B cell (primary cell): Measurements from ENCODE around the gene SPINK1.

Source experiments
- EZH2 ChIP-seq: IDR thresholded peaks from 2 replicates; pipeline ENCODE4 v1.6.1; 2012; ENCODE audit warnings: borderline replicate concordance, low read depth, mild to moderate bottlenecking, moderate library complexity, low read length; ENCODE audit not compliant: insufficient read depth, poor library complexity, severe bottlenecking
- TF ChIP-seq, protein P1 (sequence below): fragments of 200-600 bp; IDR thresholded peaks from one replicate; pipeline ENCODE4 v1.8.0; 2022; ENCODE audit warnings: antibody characterized with exemption, mild to moderate bottlenecking

DNA sequence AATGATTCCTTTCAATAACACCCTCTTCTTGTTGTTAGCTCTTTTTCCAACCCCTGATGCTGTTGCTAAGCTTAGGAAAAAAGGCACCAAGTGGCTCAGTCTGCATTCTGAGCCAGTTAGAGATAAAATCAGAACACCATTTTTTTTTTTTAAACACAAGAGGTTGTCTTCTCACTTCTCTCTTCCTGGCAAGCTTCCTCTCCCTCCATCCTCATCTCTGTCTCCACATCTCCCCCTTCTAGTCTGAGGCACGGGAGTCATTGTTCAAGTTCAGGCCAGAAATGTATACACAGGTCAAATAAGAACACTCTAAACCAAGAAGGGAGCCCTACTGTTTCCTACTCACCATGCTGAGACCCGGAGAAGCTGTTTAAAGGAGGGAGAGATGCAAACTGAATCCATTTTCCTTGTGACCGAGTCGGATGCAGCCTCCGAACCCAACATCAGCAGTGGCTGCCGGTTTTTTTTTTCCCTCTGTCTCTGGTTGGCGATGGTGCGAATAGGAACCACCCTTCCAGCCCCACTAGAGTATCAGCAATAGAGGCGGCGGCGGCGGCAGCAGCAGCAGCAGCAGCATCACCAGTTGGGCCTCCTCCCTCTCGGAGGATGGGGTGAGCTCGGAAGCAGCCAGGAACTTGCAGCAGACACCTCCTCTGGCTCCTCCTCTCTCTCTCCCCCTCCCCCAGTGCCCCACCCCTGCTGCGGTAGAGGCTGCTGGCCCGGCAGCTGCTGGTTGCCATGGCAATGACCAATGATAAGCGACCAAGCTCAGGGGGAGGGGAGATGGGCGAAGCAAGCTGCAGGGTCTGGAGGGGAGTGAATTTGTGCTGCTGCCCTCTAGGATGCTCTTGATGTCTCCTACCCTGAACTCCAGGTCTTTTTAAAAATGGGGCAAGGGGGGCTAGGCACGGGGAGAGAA lies 49.1 kb downstream of the SPINK1 start, which contains the start of gene JAKMIP2:
- TF ChIP-seq, protein P1, sequence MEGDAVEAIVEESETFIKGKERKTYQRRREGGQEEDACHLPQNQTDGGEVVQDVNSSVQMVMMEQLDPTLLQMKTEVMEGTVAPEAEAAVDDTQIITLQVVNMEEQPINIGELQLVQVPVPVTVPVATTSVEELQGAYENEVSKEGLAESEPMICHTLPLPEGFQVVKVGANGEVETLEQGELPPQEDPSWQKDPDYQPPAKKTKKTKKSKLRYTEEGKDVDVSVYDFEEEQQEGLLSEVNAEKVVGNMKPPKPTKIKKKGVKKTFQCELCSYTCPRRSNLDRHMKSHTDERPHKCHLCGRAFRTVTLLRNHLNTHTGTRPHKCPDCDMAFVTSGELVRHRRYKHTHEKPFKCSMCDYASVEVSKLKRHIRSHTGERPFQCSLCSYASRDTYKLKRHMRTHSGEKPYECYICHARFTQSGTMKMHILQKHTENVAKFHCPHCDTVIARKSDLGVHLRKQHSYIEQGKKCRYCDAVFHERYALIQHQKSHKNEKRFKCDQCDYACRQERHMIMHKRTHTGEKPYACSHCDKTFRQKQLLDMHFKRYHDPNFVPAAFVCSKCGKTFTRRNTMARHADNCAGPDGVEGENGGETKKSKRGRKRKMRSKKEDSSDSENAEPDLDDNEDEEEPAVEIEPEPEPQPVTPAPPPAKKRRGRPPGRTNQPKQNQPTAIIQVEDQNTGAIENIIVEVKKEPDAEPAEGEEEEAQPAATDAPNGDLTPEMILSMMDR: no peak
- no peak for TF ChIP-seq EZH2
